H1 (cell line): ENCODE data around the gene DEFB112. TPM values are rescaled to one million over a fixed set of nuclear protein-coding genes. Genes with fewer than 3 reads are reported as not detected.

Experiments used
- CTCF ChIA-PET: fragments of 300-600 bp; sonication (Branson Sonifier 250); formaldehyde crosslinking; loops from one replicate; lab custom pipeline; 2021; ENCODE audit not compliant: partially characterized antibody; lab: Charles Lee
- POLR2A ChIA-PET: fragments of 300-600 bp; sonication (Branson Sonifier 250); formaldehyde crosslinking; loops from one replicate; lab custom pipeline; 2021; ENCODE audit warnings: inconsistent platforms; ENCODE audit not compliant: partially characterized antibody; lab: Charles Lee
- DNase-seq, 2 experiments: peaks; one replicate each; pipeline versions ENCODE4 v3.0.0 to v3.0.0-alpha.2; 2010 to 2022; ENCODE audit warnings: low spot score in 2 of 2, low read depth in 1 of 2, mixed read lengths in 1 of 2
- FAIRE-seq: peaks from 2 replicates; lab custom pipeline; 2011; peaks lifted over from hg19 to GRCh38; lab: Jason Lieb, UNC
- H2AFZ ChIP-seq: 2 replicates; pipeline ENCODE4 v1.8.1; 2012; ENCODE audit warnings: low read length, inconsistent platforms
- H2AK5ac ChIP-seq: 2 replicates; pipeline ENCODE4 v1.6.1; 2013; ENCODE audit warnings: low read depth, low read length
- H2BK120ac ChIP-seq: replicated peaks from 2 replicates; pipeline ENCODE3; 2013; ENCODE audit warnings: low read depth, low read length, inconsistent platforms
- H2BK12ac ChIP-seq: 2 replicates; pipeline ENCODE4 v1.6.1; 2013; ENCODE audit warnings: low read depth, low read length
- H2BK15ac ChIP-seq: 2 replicates; pipeline ENCODE4 v1.6.1; 2013; ENCODE audit warnings: low read length
- H2BK20ac ChIP-seq: 2 replicates; pipeline ENCODE4 v1.6.1; 2013; ENCODE audit warnings: low read length
- H2BK5ac ChIP-seq: 2 replicates; pipeline ENCODE4 v1.6.1; 2013; ENCODE audit warnings: low read depth, low read length
- H3K14ac ChIP-seq: 2 replicates; pipeline ENCODE4 v1.6.1; 2013; ENCODE audit warnings: inconsistent platforms; ENCODE audit not compliant: insufficient read length
- H3K18ac ChIP-seq: 2 replicates; pipeline ENCODE4 v1.6.1; 2013; ENCODE audit warnings: low read length; ENCODE audit errors: extremely low read depth
- H3K23ac ChIP-seq: 2 replicates; pipeline ENCODE4 v1.6.1; 2013; ENCODE audit warnings: inconsistent platforms; ENCODE audit not compliant: insufficient read length
- H3K23me2 ChIP-seq: 2 replicates; pipeline ENCODE4 v1.6.1; 2013; ENCODE audit warnings: low read depth, low read length
- H3K27ac ChIP-seq: 2 replicates; pipeline ENCODE4 v1.6.1; 2011; ENCODE audit warnings: low read depth, low read length, inconsistent platforms
- H3K27me3 ChIP-seq, 4 experiments: replicated peaks in 1 of 4; 1 replicate in 1 of 4; 2 replicates in 3 of 4; pipeline versions ENCODE4 v1.6.1 to v1.8.1; 2011 to 2013; ENCODE audit warnings: low read length in 3 of 4, mild to moderate bottlenecking in 3 of 4, inconsistent platforms in 2 of 4, mixed read lengths in 2 of 4, moderate library complexity in 1 of 4; ENCODE audit not compliant: control insufficient read depth in 3 of 4, insufficient read depth in 3 of 4; ENCODE audit errors: extremely low read depth in 1 of 4
- H3K36me3 ChIP-seq, 4 experiments: 2 replicates each; pipeline versions ENCODE4 v1.6.1 to v1.8.1; 2011 to 2013; ENCODE audit warnings: mild to moderate bottlenecking in 4 of 4, low read length in 3 of 4, moderate library complexity in 2 of 4, control low read depth in 1 of 4, inconsistent platforms in 1 of 4; ENCODE audit not compliant: insufficient read depth in 4 of 4, control insufficient read depth in 2 of 4
- H3K4ac ChIP-seq: replicated peaks from 2 replicates; pipeline ENCODE3; 2013; ENCODE audit warnings: low read length, low read depth, mixed read lengths, inconsistent platforms; ENCODE audit not compliant: insufficient read length
- H3K4me1 ChIP-seq, 4 experiments: replicated peaks in 1 of 4; 1 replicate in 1 of 4; 2 replicates in 3 of 4; pipeline versions ENCODE4 v1.6.1 to v1.8.1; 2011 to 2013; ENCODE audit warnings: low read length in 3 of 4, inconsistent platforms in 2 of 4, mixed read lengths in 1 of 4; ENCODE audit not compliant: insufficient read depth in 4 of 4, control insufficient read depth in 3 of 4
- H3K4me2 ChIP-seq, 2 experiments: 2 replicates each; pipeline versions ENCODE4 v1.6.1 to v1.8.1; 2011 to 2013; ENCODE audit warnings: low read depth in 2 of 2, low read length in 2 of 2, control low read depth in 1 of 2, inconsistent platforms in 1 of 2, mild to moderate bottlenecking in 1 of 2; ENCODE audit not compliant: insufficient read depth in 1 of 2
- H3K4me3 ChIP-seq, 4 experiments: fragments of 200-600, 300-600 bp in 1 of 4; sonication (generic), shearing (Covaris generic), sonication (Bioruptor Twin) in 1 of 4; 2 replicates each; pipeline versions ENCODE4 v1.5.1 to v1.8.1; 2011 to 2016; ENCODE audit warnings: low read length in 4 of 4, low read depth in 3 of 4, control low read depth in 2 of 4, inconsistent platforms in 2 of 4, mild to moderate bottlenecking in 2 of 4, mixed read lengths in 1 of 4, moderate library complexity in 1 of 4; ENCODE audit not compliant: insufficient read depth in 2 of 4; ENCODE audit errors: extremely low read depth in 1 of 4
- H3K56ac ChIP-seq: replicated peaks from 2 replicates; pipeline ENCODE3; 2013; ENCODE audit warnings: low read depth, mild to moderate bottlenecking, mixed read lengths, low read length, inconsistent platforms; ENCODE audit not compliant: insufficient read length
- H3K79me1 ChIP-seq: 2 replicates; pipeline ENCODE4 v1.6.1; 2013; ENCODE audit warnings: low read depth, low read length, control low read depth
- H3K79me2 ChIP-seq, 2 experiments: 2 replicates each; pipeline versions ENCODE4 v1.6.1 to v1.8.1; 2012 to 2013; ENCODE audit warnings: low read length in 2 of 2, mild to moderate bottlenecking in 2 of 2, inconsistent platforms in 1 of 2; ENCODE audit not compliant: insufficient read depth in 2 of 2, control insufficient read depth in 1 of 2
- H3K9ac ChIP-seq, 4 experiments: replicated peaks in 1 of 4; 1 replicate in 1 of 4; 2 replicates in 3 of 4; pipeline versions ENCODE4 v1.6.1 to v1.8.1; 2011 to 2013; ENCODE audit warnings: low read depth in 3 of 4, low read length in 3 of 4, control low read depth in 2 of 4, mild to moderate bottlenecking in 2 of 4, moderate library complexity in 2 of 4, inconsistent platforms in 1 of 4; ENCODE audit errors: extremely low read depth in 1 of 4
- H3K9me3 ChIP-seq, 2 experiments: 2 replicates each; pipeline versions ENCODE4 v1.6.1 to v1.8.1; 2012 to 2013; ENCODE audit warnings: mild to moderate bottlenecking in 2 of 2, moderate library complexity in 2 of 2, control low read depth in 1 of 2, inconsistent platforms in 1 of 2, low read depth in 1 of 2, low read length in 1 of 2, mixed read lengths in 1 of 2; ENCODE audit not compliant: insufficient read depth in 2 of 2
- H4K20me1 ChIP-seq, 2 experiments: replicated peaks in 1 of 2; 2 replicates each; pipeline versions ENCODE3 to v1.8.1; 2011 to 2013; ENCODE audit warnings: inconsistent platforms in 2 of 2, low read length in 2 of 2, mild to moderate bottlenecking in 1 of 2; ENCODE audit not compliant: insufficient read depth in 2 of 2, control insufficient read depth in 1 of 2
- H4K5ac ChIP-seq: 2 replicates; pipeline ENCODE4 v1.6.1; 2013; ENCODE audit warnings: low read length, low read depth, mixed read lengths, inconsistent platforms; ENCODE audit not compliant: insufficient read length
- H4K8ac ChIP-seq: 2 replicates; pipeline ENCODE4 v1.8.0; 2013; ENCODE audit warnings: mild to moderate bottlenecking, moderate library complexity, low read length, inconsistent platforms; ENCODE audit not compliant: insufficient read depth; ENCODE audit errors: extremely low read depth
- H4K91ac ChIP-seq: replicated peaks from 2 replicates; pipeline ENCODE3; 2013; ENCODE audit warnings: low read length, mixed read lengths, inconsistent platforms; ENCODE audit not compliant: insufficient read length
- KDM5A ChIP-seq: fragments of 200-600 bp; IDR thresholded peaks from 2 replicates; pipeline ENCODE4 v1.7.1; 2012; ENCODE audit warnings: mild to moderate bottlenecking, low read length, inconsistent platforms, mixed read lengths
- RFX5 ChIP-seq: IDR thresholded peaks from 2 replicates; pipeline ENCODE4 v1.6.1; 2011; ENCODE audit warnings: low read depth, low read length, improper control_type of control experiment, borderline replicate concordance
- SP1 ChIP-seq: IDR thresholded peaks from 2 replicates; pipeline ENCODE4 v1.6.1; 2011; ENCODE audit warnings: low read depth, low read length
- TAF7 ChIP-seq: optimal IDR thresholded peaks from 2 replicates; pipeline ENCODE3; 2011; ENCODE audit warnings: low read depth, mild to moderate bottlenecking, inconsistent platforms, low read length, moderate library complexity, borderline replicate concordance
- WGBS, 2 experiments: shearing (Covaris generic) in 1 of 2; methylation state at CpG; one replicate each; pipeline versions ENCODE4 v1.1.6 to v1.1.7; 2013 to 2015; ENCODE audit warnings: low lambda C conversion rate in 2 of 2, mixed read lengths in 2 of 2, inconsistent platforms in 1 of 2, low coverage in 1 of 2, missing lambda C conversion rate in 1 of 2; ENCODE audit not compliant: insufficient replicate concordance in 2 of 2, insufficient coverage in 1 of 2, insufficient read length in 1 of 2; ENCODE audit errors: extremely low coverage in 1 of 2, missing lambda C conversion rate in 1 of 2; 5-methylcytosine and 5-hydroxymethylcytosine counted together
- polyA plus RNA-seq, 7 experiments: library from polyadenylated mRNA; depleted of rRNA in 3 of 7; stranded (reverse) in 5 of 7; unstranded in 2 of 7; fragments of >200 nt in 5 of 7; fragments of 200-250 nt in 2 of 7; gene quantifications; 1 replicate in 5 of 7; 2 replicates in 1 of 7; 4 replicates in 1 of 7; pipeline versions ENCODE4 v1.2.1 to v1.2.3, GENCODE V29; 2011 to 2013; ENCODE audit warnings: missing spikeins in 2 of 7, mixed read lengths in 2 of 7
- total RNA-seq: library from RNA; stranded (reverse); fragmentation: NEBNext Ultra II Directional; extraction: Animal tissue kit (Norgen Biotek cat#: 25700); gene quantifications from 2 replicates; pipeline ENCODE4 v1.2.1, GENCODE V29; 2021
- TF ChIP-seq, protein P1 (sequence below): IDR thresholded peaks from 2 replicates; pipeline ENCODE4 v1.6.1; 2011; ENCODE audit warnings: low read depth, mild to moderate bottlenecking, low read length; ENCODE audit not compliant: insufficient read depth
- TF ChIP-seq, protein P2 (sequence below): IDR thresholded peaks from 2 replicates; pipeline ENCODE4 v1.6.1; 2012; ENCODE audit warnings: inconsistent platforms

The DEFB112 gene
- total and polyA plus RNA-seq, 2 of the 8 experiments (the other 6 are each of a cell fraction or from before 2014, with no cell fraction given), result not detected

DNA sequence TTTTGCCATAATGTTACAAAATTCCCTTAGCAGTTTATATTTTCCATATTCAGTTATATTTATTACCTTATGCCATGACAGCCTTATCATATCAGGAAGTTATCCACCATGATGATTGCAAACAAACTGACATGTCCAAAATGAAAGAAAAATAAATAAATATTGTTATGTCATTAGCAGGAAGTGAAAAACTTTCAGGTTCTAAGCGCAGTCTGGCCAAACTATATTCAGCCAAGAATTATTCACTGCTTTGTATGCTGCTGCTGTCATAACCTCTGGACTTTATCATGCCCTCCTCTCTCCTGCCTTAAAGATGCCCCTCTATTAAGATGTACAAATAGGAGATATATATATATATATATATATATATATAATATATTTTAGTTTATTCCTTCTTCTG lies 27.7 kb upstream of the DEFB112 start:
- Histone ChIP-seq H3K18ac (no peak overlapping the region), H2BK20ac (no peak overlapping the region), H4K8ac (no peak overlapping the region), H4K20me1 (no peaks in the 10 kb centered on the region), H3K27ac (no peak overlapping the region), H3K23me2 (no peaks in the 10 kb centered on the region), H3K36me3 (no peaks in the 10 kb centered on the region), H2BK5ac (no peak overlapping the region), H4K91ac (no peak overlapping the region), H3K4ac (no peak overlapping the region), H3K79me2 (no peaks in the 10 kb centered on the region), H3K27me3 (no peaks in the 10 kb centered on the region), H2BK120ac (no peak overlapping the region), H3K79me1 (no peaks in the 10 kb centered on the region), H3K4me2 (no peak overlapping the region), H3K9me3 (no peaks in the 10 kb centered on the region), H2AFZ (no peak overlapping the region), H3K4me3 (no peak overlapping the region), H3K9ac (no peak overlapping the region), H2AK5ac (no peak overlapping the region), H4K5ac (no peak overlapping the region), H2BK15ac (no peak overlapping the region), H2BK12ac (no peak overlapping the region), H3K4me1 (no peaks in the 10 kb centered on the region), H3K56ac (no peak overlapping the region), H3K23ac (no peak overlapping the region), H3K14ac (no peak overlapping the region)
- FAIRE-seq, result no peak
- TF ChIP-seq, protein P1, sequence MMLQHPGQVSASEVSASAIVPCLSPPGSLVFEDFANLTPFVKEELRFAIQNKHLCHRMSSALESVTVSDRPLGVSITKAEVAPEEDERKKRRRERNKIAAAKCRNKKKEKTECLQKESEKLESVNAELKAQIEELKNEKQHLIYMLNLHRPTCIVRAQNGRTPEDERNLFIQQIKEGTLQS, result no peak
- TF ChIP-seq, protein P2, sequence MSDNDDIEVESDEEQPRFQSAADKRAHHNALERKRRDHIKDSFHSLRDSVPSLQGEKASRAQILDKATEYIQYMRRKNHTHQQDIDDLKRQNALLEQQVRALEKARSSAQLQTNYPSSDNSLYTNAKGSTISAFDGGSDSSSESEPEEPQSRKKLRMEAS, result no peak
- TF ChIP-seq RFX5 (no peak), SP1 (no peak), TAF7 (no peak), KDM5A (no peak)
- CTCF ChIA-PET, result interaction anchor here (0.9 to 1.0 kb wide), 2 partner anchors 12 to 13 kb away, joined by 3 read pairs; no protein-coding TSS in a partner anchor
- POLR2A ChIA-PET, result no interaction called here
- DNase-seq, result no peak
- 0% methylated on average over 1 of the region's 1 CpG; no CpG with 5 or more reads in 1 of the 2 experiments for WGBS, 2 experiments
